ENCODE data around the gene DPH3. TPM values are rescaled to one million over a fixed set of nuclear protein-coding genes. Genes with fewer than 3 reads are reported as not detected.

The DPH3 gene
- total RNA-seq, 2 experiments from 2014 or later: 18.2 to 19.9 TPM

GRCh38 chr3:16245609-16246008 lies 19.1 kb downstream of the DPH3 start:
- no peaks in the 10 kb centered on the region for H3K36me3 Mint-ChIP-seq (ENCODE audit: low read depth)
- CTCF ChIA-PET: interaction anchor here (1.2 to 1.6 kb wide), 3 partner anchors 10 to 430 kb away, joined by 3 to 15 read pairs (median 4); no protein-coding TSS in a partner anchor

GRCh38 chr3:16243706-16244490 lies 20.8 kb downstream of the DPH3 start:
- Mint-ChIP-seq H3K4me1 (ENCODE audit: low read depth) (peaks cover 16% of the 10 kb centered on the region), H3K27me3 (no peaks in the 10 kb centered on the region), H3K4me3 (no peak overlapping the region), H3K36me3 (ENCODE audit: low read depth) (no peaks in the 10 kb centered on the region), H3K9me3 (no peaks in the 10 kb centered on the region), H3K27ac (no peak overlapping the region)
- ATAC-seq (peak; percentile 26), DNase-seq (peak; percentile 12)
- POLR2A ChIA-PET: interaction anchor here (0.6 kb wide), 1 partner anchor 98 kb away, joined by 3 read pairs; no protein-coding TSS in a partner anchor
- TF ChIP-seq, protein P1, sequence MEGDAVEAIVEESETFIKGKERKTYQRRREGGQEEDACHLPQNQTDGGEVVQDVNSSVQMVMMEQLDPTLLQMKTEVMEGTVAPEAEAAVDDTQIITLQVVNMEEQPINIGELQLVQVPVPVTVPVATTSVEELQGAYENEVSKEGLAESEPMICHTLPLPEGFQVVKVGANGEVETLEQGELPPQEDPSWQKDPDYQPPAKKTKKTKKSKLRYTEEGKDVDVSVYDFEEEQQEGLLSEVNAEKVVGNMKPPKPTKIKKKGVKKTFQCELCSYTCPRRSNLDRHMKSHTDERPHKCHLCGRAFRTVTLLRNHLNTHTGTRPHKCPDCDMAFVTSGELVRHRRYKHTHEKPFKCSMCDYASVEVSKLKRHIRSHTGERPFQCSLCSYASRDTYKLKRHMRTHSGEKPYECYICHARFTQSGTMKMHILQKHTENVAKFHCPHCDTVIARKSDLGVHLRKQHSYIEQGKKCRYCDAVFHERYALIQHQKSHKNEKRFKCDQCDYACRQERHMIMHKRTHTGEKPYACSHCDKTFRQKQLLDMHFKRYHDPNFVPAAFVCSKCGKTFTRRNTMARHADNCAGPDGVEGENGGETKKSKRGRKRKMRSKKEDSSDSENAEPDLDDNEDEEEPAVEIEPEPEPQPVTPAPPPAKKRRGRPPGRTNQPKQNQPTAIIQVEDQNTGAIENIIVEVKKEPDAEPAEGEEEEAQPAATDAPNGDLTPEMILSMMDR (IDR thresholded peaks at IDR 0.05): no peak
- intact Hi-C loops (cut with micrococcal nuclease): no loop called here
- CTCF ChIA-PET: interaction anchor here (0.7 to 3.5 kb wide), 9 partner anchors 12 to 273 kb away, joined by 3 to 29 read pairs (median 3); partner anchors contain the start of genes DPH3 and OXNAD1

More at GRCh38 chr3:16245609-16246008, 19.1 kb downstream of the DPH3 start:
- Mint-ChIP-seq H3K4me1 (ENCODE audit: low read depth) (peaks cover 11% of the 10 kb centered on the region), H3K9me3 (no peaks in the 10 kb centered on the region), H3K4me3 (no peak overlapping the region), H3K27me3 (no peaks in the 10 kb centered on the region), H3K27ac (no peak overlapping the region)
- intact Hi-C loops (cut with micrococcal nuclease): no loop called here
- DNase-seq: no peak
- no peak for ATAC-seq
- TF ChIP-seq, protein P1 (IDR thresholded peaks at IDR 0.05): no peak
- POLR2A ChIA-PET: no interaction called here

DNA sequence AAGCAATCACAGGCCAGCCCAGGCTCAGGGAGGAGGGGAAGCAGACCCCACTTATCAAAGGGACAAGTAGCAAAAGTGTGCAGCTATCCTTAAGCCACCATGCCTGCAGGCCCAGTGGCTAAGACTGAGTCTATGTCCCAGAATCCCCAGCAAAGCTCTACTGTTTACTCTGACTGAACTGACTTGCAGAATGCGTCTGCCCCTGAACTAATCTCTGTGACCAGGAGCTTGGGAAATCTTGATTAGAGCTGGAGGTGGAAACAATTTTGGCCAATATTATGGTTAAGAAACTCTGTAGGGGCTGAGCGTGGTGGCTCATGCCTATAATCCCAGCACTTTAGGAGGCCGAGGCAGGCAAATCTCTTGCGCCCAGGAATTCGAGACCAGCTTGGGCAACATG lies 22.6 kb downstream of the DPH3 start:
- Mint-ChIP-seq H3K36me3 (ENCODE audit: low read depth) (no peaks in the 10 kb centered on the region), H3K4me1 (ENCODE audit: low read depth) (peaks cover 11% of the 10 kb centered on the region), H3K27ac (no peak overlapping the region), H3K27me3 (no peaks in the 10 kb centered on the region), H3K9me3 (no peaks in the 10 kb centered on the region), H3K4me3 (no peak overlapping the region)
- POLR2A ChIA-PET: no interaction called here
- no peak for DNase-seq
- CTCF ChIA-PET: interaction anchor here (1.2 to 3.5 kb wide), 3 partner anchors 12 to 193 kb away, joined by 3 to 29 read pairs (median 6); no protein-coding TSS in a partner anchor
- intact Hi-C loops (cut with micrococcal nuclease): no loop called here
- TF ChIP-seq, protein P1 (IDR thresholded peaks at IDR 0.05): no peak
- no peak for ATAC-seq

DNA sequence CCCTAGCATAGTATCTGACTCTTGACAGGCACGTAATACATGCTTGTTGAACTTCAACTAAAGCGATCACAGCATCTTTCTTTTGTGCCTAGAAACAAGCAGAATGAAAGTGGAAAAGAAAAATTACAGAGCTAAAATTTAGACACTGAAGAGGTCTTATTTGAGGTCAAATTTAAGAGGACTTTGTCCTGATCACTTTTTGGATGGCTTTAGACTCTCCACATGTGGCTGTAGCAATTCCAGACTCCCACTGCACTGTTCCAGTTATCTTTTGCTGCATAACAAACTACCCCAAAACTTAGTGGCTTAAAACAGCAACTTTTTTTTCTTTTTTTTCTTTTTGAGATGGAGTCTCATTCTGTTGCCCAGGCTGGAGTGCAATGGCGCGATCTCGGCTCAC lies 23.5 kb downstream of the DPH3 start:
- no peak for DNase-seq
- Mint-ChIP-seq H3K4me3 (no peak overlapping the region), H3K36me3 (ENCODE audit: low read depth) (no peaks in the 10 kb centered on the region), H3K4me1 (ENCODE audit: low read depth) (peaks cover 8% of the 10 kb centered on the region), H3K9me3 (no peaks in the 10 kb centered on the region), H3K27me3 (no peaks in the 10 kb centered on the region), H3K27ac (no peak overlapping the region)
- ChIA-PET CTCF (interaction anchor here (0.7 to 3.5 kb wide), 4 partner anchors 30 to 193 kb away, joined by 3 to 29 read pairs (median 4); no protein-coding TSS in a partner anchor), POLR2A (no interaction called here)
- intact Hi-C loops (cut with micrococcal nuclease): no loop called here
- TF ChIP-seq, protein P1 (IDR thresholded peaks at IDR 0.05): no peak
- no peak for ATAC-seq

All from activated CD8-positive, alpha-beta T cell treated with anti-CD3 and anti-CD28 coated beads for 36 hours (primary cell).